Glutamatergic neuron (in vitro differentiated cells): ENCODE data around the gene IPO7. TPM values are rescaled to one million over a fixed set of nuclear protein-coding genes. Genes with fewer than 3 reads are reported as not detected.
"Not testable (repeated sequence)": the region's sequence is repeated elsewhere in the genome, so short reads cannot be mapped to it uniquely, and the experiment has no call there.

Source experiments
- DNase-seq: peaks from one replicate; pipeline ENCODE4 v3.0.0; 2022
- H3K27ac Mint-ChIP-seq: one replicate; pipeline ENCODE4 v1.8.0; 2020; ENCODE audit warnings: mild to moderate bottlenecking, mixed read lengths, inconsistent platforms; ENCODE audit not compliant: unreplicated experiment
- H3K27me3 Mint-ChIP-seq: one replicate; pipeline ENCODE4 v1.8.0; 2020; ENCODE audit warnings: mild to moderate bottlenecking, moderate library complexity, mixed read lengths, inconsistent platforms; ENCODE audit not compliant: unreplicated experiment
- H3K36me3 Mint-ChIP-seq: one replicate; pipeline ENCODE4 v1.8.0; 2020; ENCODE audit warnings: mild to moderate bottlenecking, mixed read lengths, inconsistent platforms; ENCODE audit not compliant: unreplicated experiment
- H3K4me1 Mint-ChIP-seq: one replicate; pipeline ENCODE4 v1.8.0; 2020; ENCODE audit warnings: mild to moderate bottlenecking, low read depth, mixed read lengths, inconsistent platforms; ENCODE audit not compliant: unreplicated experiment
- H3K4me3 Mint-ChIP-seq: one replicate; pipeline ENCODE4 v1.8.0; 2020; ENCODE audit warnings: mild to moderate bottlenecking, mixed read lengths, inconsistent platforms; ENCODE audit not compliant: unreplicated experiment
- H3K9me3 Mint-ChIP-seq: one replicate; pipeline ENCODE4 v1.8.0; 2020; ENCODE audit warnings: mild to moderate bottlenecking, moderate library complexity, mixed read lengths, inconsistent platforms; ENCODE audit not compliant: unreplicated experiment
- total RNA-seq: library from RNA; stranded (reverse); fragmentation: NEBNext Ultra II Directional; extraction: Animal tissue kit (Norgen Biotek cat#: 25700); gene quantifications from one replicate; pipeline ENCODE4 v1.2.1, GENCODE V29; 2021; ENCODE audit not compliant: unreplicated experiment
- TF ChIP-seq, protein P1 (sequence below): fragments of 200-600 bp; sonication (generic); IDR thresholded peaks from one replicate; pipeline ENCODE4 v1.5.0; 2021; ENCODE audit not compliant: partially characterized antibody, unreplicated experiment

IPO7 gene
- total RNA-seq, 1 donor from 2014 or later, result 72.9 TPM

GRCh38 chr11:9399466-9399865 lies 15.0 kb downstream of the IPO7 start:
- H3K4me3 Mint-ChIP-seq, result no peak overlapping the region
- H3K27ac Mint-ChIP-seq, result no peak overlapping the region
- TF ChIP-seq, protein P1, sequence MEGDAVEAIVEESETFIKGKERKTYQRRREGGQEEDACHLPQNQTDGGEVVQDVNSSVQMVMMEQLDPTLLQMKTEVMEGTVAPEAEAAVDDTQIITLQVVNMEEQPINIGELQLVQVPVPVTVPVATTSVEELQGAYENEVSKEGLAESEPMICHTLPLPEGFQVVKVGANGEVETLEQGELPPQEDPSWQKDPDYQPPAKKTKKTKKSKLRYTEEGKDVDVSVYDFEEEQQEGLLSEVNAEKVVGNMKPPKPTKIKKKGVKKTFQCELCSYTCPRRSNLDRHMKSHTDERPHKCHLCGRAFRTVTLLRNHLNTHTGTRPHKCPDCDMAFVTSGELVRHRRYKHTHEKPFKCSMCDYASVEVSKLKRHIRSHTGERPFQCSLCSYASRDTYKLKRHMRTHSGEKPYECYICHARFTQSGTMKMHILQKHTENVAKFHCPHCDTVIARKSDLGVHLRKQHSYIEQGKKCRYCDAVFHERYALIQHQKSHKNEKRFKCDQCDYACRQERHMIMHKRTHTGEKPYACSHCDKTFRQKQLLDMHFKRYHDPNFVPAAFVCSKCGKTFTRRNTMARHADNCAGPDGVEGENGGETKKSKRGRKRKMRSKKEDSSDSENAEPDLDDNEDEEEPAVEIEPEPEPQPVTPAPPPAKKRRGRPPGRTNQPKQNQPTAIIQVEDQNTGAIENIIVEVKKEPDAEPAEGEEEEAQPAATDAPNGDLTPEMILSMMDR, result no peak
- H3K9me3 Mint-ChIP-seq, result no peaks in the 10 kb centered on the region
- H3K4me1 Mint-ChIP-seq, result peaks cover 3% of the 10 kb centered on the region
- H3K36me3 Mint-ChIP-seq, result no peaks in the 10 kb centered on the region
- DNase-seq, result no peak
- H3K27me3 Mint-ChIP-seq, result peaks cover 2% of the 10 kb centered on the region

DNA sequence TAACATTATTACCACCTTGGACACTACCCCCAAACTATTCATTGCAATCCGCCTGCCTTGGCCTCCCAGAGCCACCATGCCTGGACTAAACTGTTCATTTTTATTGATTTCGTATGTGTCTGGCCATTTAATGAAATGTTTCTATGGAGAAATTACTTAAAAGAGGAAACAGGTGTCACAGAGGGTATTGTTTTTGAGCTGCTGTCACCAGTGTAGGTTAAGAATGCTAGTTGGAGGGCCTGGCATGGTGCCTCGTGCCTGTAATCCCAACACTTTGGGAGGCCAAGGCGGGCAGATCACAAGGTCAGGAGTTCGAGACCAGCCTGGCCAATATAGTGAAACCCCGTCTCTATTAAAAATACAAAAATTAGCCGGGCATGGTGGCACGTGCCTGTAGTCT lies 17.4 kb downstream of the IPO7 start:
- not testable (repeated sequence) for H3K27ac Mint-ChIP-seq, H3K4me3 Mint-ChIP-seq, H3K36me3 Mint-ChIP-seq, H3K27me3 Mint-ChIP-seq, H3K9me3 Mint-ChIP-seq, DNase-seq, H3K4me1 Mint-ChIP-seq

GRCh38 chr11:9428706-9429105 lies 44.3 kb downstream of the IPO7 start:
- Mint-ChIP-seq H3K36me3 (no peaks in the 10 kb centered on the region), H3K4me1 (no peaks in the 10 kb centered on the region), H3K27me3 (no peaks in the 10 kb centered on the region), H3K9me3 (no peaks in the 10 kb centered on the region), H3K4me3 (no peak overlapping the region), H3K27ac (no peak overlapping the region)
- DNase-seq, result no peak
- TF ChIP-seq, protein P1, result no peak

DNA sequence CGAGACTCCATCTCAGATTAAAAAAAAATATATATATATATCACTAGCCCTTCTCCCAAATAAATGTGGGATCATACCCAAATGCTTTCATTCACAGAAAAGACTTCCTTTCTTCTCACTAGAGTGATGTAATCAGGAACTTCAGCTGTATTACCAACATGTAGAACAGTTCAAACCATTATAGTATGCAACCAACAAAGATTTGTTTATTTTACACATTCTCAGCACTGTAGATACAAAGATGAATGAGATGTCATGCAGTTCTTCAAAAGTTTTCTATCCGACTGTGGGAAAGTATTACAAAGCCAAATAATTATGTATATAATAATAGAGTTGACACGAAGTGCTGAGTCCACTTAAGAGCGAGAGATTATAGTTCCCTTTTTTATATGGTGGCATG lies 54.2 kb downstream of the IPO7 start:
- no peak overlapping the region for H3K27ac Mint-ChIP-seq
- H3K27me3 Mint-ChIP-seq, result peaks cover 2% of the 10 kb centered on the region
- H3K4me1 Mint-ChIP-seq, result no peaks in the 10 kb centered on the region
- DNase-seq, result no peak
- TF ChIP-seq, protein P1, result no peak
- no peaks in the 10 kb centered on the region for H3K9me3 Mint-ChIP-seq
- no peaks in the 10 kb centered on the region for H3K36me3 Mint-ChIP-seq
- no peak overlapping the region for H3K4me3 Mint-ChIP-seq

DNA sequence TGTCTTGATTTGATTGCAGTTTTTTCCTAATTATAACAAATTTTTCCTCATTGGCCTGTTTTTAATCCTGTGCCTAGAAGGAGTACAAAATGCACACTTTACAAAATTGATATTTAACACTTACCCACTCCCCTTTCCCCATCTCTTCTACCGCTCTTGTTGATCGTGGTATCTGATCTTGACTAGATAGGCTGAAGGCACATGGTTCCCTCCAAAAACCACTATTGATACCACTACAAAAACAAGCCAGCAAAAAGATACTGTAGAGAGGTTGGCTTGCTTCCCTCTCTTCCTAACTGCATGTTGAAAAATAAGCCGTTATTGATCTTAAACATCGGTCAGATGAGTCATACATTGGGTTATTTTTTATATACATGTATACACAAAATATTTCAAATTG lies 61.8 kb downstream of the IPO7 start:
- Mint-ChIP-seq H3K36me3 (no peaks in the 10 kb centered on the region), H3K9me3 (no peaks in the 10 kb centered on the region), H3K4me3 (no peak overlapping the region), H3K27me3 (no peaks in the 10 kb centered on the region), H3K27ac (no peak overlapping the region), H3K4me1 (no peaks in the 10 kb centered on the region)
- TF ChIP-seq, protein P1, result no peak
- DNase-seq, result no peak
